HCT116 (cell line): ENCODE results near the gene BACE1. TPM values are rescaled to one million over a fixed set of nuclear protein-coding genes. Genes with fewer than 3 reads are reported as not detected.

ENCODE experiments used
- ATAC-seq: fragments of 200-7000 bp; cut with Tn5 transposase; 2 replicates; pipeline ENCODE4 v1.9.1; 2020; ENCODE audit warnings: mild to moderate bottlenecking, moderate library complexity
- BruUV-seq: library from RNA; stranded (reverse); fragments of 400-500 nt; replicated peaks from 2 replicates; lab custom pipeline; 2021; lab: Mats Ljungman, UMichigan
- CTCF ChIA-PET: fragments of 300-600 bp; sonication (Branson Sonifier 250); formaldehyde crosslinking; loops from one replicate; lab custom pipeline; 2021; ENCODE audit warnings: antibody characterized with exemption; lab: Charles Lee
- POLR2A ChIA-PET: fragments of 300-600, 350-600 bp; sonication (Branson Sonifier 250); formaldehyde crosslinking; loops from one replicate; lab custom pipeline; 2021; ENCODE audit warnings: antibody characterized with exemption; lab: Charles Lee
- RAD21 ChIA-PET, 2 experiments: fragments of 300-600 bp; sonication (Branson Sonifier 250); formaldehyde crosslinking; loops; one replicate each; lab custom pipeline; 2023; ENCODE audit warnings: low total read pairs in 2 of 2; ENCODE audit not compliant: uncharacterized antibody in 2 of 2, unreplicated experiment in 2 of 2, low non-redundant PET in 1 of 2; lab: Charles Lee
- DNase-seq: peaks from one replicate; pipeline ENCODE4 v3.0.0-alpha.2; 2010; ENCODE audit warnings: low read depth, low spot score
- H2AFZ ChIP-seq: fragments of 200-600 bp; shearing (Covaris generic), sonication (generic); 2 replicates; pipeline ENCODE4 v1.6.1; 2017; ENCODE audit warnings: low read depth, mixed run types, mixed read lengths, antibody characterized with exemption, low read length; ENCODE audit not compliant: poor library complexity, severe bottlenecking
- H3K27ac ChIP-seq: 2 replicates; pipeline ENCODE4 v1.5.1; 2012; ENCODE audit warnings: low read depth, low read length
- H3K27me3 ChIP-seq: fragments of 200-600 bp; sonication (generic); 2 replicates; pipeline ENCODE4 v1.6.1; 2016; ENCODE audit warnings: mixed run types, low read length, mixed read lengths; ENCODE audit not compliant: insufficient read depth
- H3K36me3 ChIP-seq, 2 experiments: fragments of 200-500 bp in 1 of 2; fragments of 200-600 bp in 1 of 2; sonication (Bioruptor generic) in 1 of 2; sonication (generic) in 1 of 2; 2 replicates each; pipeline versions ENCODE4 v1.5.1 to v1.6.1; 2014 to 2016; ENCODE audit warnings: low read length in 2 of 2, inconsistent platforms in 1 of 2, mixed read lengths in 1 of 2, mixed run types in 1 of 2; ENCODE audit not compliant: insufficient read depth in 2 of 2, control insufficient read depth in 1 of 2
- H3K4me1 ChIP-seq, 2 experiments: fragments of 200-600 bp in 1 of 2; sonication (generic) in 1 of 2; 2 replicates each; pipeline versions ENCODE4 v1.5.1 to v1.6.1; 2012 to 2017; ENCODE audit warnings: low read length in 2 of 2, inconsistent platforms in 1 of 2, mild to moderate bottlenecking in 1 of 2, mixed read lengths in 1 of 2, mixed run types in 1 of 2, moderate library complexity in 1 of 2; ENCODE audit not compliant: insufficient read depth in 2 of 2, control insufficient read depth in 1 of 2
- H3K4me2 ChIP-seq: fragments of 200-600 bp; sonication (generic); 2 replicates; pipeline ENCODE4 v1.6.1; 2017; ENCODE audit warnings: mixed run types, low read length, mixed read lengths
- H3K4me3 ChIP-seq, 2 experiments: fragments of 200-600 bp in 1 of 2; sonication (generic) in 1 of 2; replicated peaks in 1 of 2; 2 replicates each; pipeline ENCODE4 v1.5.1; 2011 to 2016; ENCODE audit warnings: low read length in 2 of 2, control low read depth in 1 of 2, low read depth in 1 of 2, mild to moderate bottlenecking in 1 of 2, mixed read lengths in 1 of 2, mixed run types in 1 of 2
- H3K79me2 ChIP-seq: fragments of 200-600 bp; sonication (generic); 2 replicates; pipeline ENCODE4 v1.6.1; 2017; ENCODE audit warnings: mild to moderate bottlenecking, mixed run types, low read length, moderate library complexity, mixed read lengths; ENCODE audit not compliant: insufficient read depth
- H3K9ac ChIP-seq: fragments of 200-600 bp; sonication (generic); 2 replicates; pipeline ENCODE4 v1.6.1; 2016; ENCODE audit warnings: low read length, mixed read lengths
- H3K9me2 ChIP-seq: fragments of 200-600 bp; sonication (generic), shearing (Covaris generic); 2 replicates; pipeline ENCODE4 v1.6.1; 2017; ENCODE audit warnings: mixed run types, mild to moderate bottlenecking, moderate library complexity; ENCODE audit not compliant: insufficient read depth
- H3K9me3 ChIP-seq, 2 experiments: fragments of 200-500 bp in 1 of 2; fragments of 200-600 bp in 1 of 2; sonication (Bioruptor generic) in 1 of 2; sonication (generic) in 1 of 2; 2 replicates each; pipeline ENCODE4 v1.6.1; 2014 to 2017; ENCODE audit warnings: low read length in 2 of 2, mixed read lengths in 2 of 2, inconsistent platforms in 1 of 2, low read depth in 1 of 2, mild to moderate bottlenecking in 1 of 2, mixed run types in 1 of 2, moderate library complexity in 1 of 2; ENCODE audit not compliant: control insufficient read depth in 1 of 2, insufficient read depth in 1 of 2
- H4K20me1 ChIP-seq: fragments of 200-600 bp; sonication (generic), shearing (Covaris generic); 2 replicates; pipeline ENCODE4 v1.6.1; 2017; ENCODE audit warnings: mixed run types, mild to moderate bottlenecking, moderate library complexity; ENCODE audit not compliant: insufficient read depth
- ATF3 ChIP-seq: IDR thresholded peaks from 2 replicates; pipeline ENCODE4 v1.6.1; 2012
- CTCF ChIP-seq, 3 experiments: fragments of 200-600 bp in 1 of 3; sonication (generic) in 1 of 3; IDR thresholded peaks in 2 of 3; conservative IDR thresholded peaks in 1 of 3; 2 replicates each; pipeline ENCODE4 v1.5.1; 2012 to 2017; ENCODE audit warnings: low read depth in 2 of 3, low read length in 2 of 3, antibody characterized with exemption in 1 of 3, borderline replicate concordance in 1 of 3, control low read depth in 1 of 3, mild to moderate bottlenecking in 1 of 3, mixed read lengths in 1 of 3, mixed run types in 1 of 3, moderate library complexity in 1 of 3; ENCODE audit not compliant: insufficient read depth in 1 of 3
- EGR1 ChIP-seq: IDR thresholded peaks from 2 replicates; pipeline ENCODE4 v1.6.1; 2012; ENCODE audit warnings: low read depth
- ELF1 ChIP-seq: IDR thresholded peaks from 2 replicates; pipeline ENCODE4 v1.6.1; 2012; ENCODE audit warnings: low read depth, borderline replicate concordance
- EZH2 ChIP-seq: fragments of 200-600 bp; sonication (generic); IDR thresholded peaks from 2 replicates; pipeline ENCODE4 v1.6.1; 2017; ENCODE audit warnings: antibody characterized with exemption, mixed run types
- EZH2phosphoT487 ChIP-seq: fragments of 200-600 bp; IDR thresholded peaks from 2 replicates; pipeline ENCODE4 v1.6.1; 2018; ENCODE audit warnings: antibody characterized with exemption, borderline replicate concordance
- FOSL1 ChIP-seq: IDR thresholded peaks from 2 replicates; pipeline ENCODE4 v1.6.1; 2012; ENCODE audit warnings: low read depth
- JUND ChIP-seq: IDR thresholded peaks from 2 replicates; pipeline ENCODE4 v1.6.1; 2012
- POLR2AphosphoS5 ChIP-seq: IDR thresholded peaks from 2 replicates; pipeline ENCODE4 v1.6.1; 2011; ENCODE audit warnings: mild to moderate bottlenecking, low read depth, low read length, moderate library complexity
- RAD21 ChIP-seq: IDR thresholded peaks from 2 replicates; pipeline ENCODE4 v1.6.1; 2012; ENCODE audit warnings: low read depth, mild to moderate bottlenecking
- SIN3A ChIP-seq: IDR thresholded peaks from 2 replicates; pipeline ENCODE4 v1.6.1; 2012; ENCODE audit warnings: low read depth
- TCF7L2 ChIP-seq: IDR thresholded peaks from 2 replicates; pipeline ENCODE4 v1.7.0; 2011; ENCODE audit warnings: borderline replicate concordance, inconsistent platforms; ENCODE audit not compliant: insufficient read depth, insufficient read length; ENCODE audit errors: extremely low read depth
- intact Hi-C: fragments of 100-400 bp; cut with micrococcal nuclease; formaldehyde crosslinking; loops from 2 replicates; pipeline ENCODE4 v1.10.0; 2022
- total RNA-seq: library from RNA; stranded (reverse); gene quantifications from one replicate; pipeline ENCODE4 v1.2.1, GENCODE V29; 2021; ENCODE audit not compliant: unreplicated experiment
- TF ChIP-seq, protein P1 (sequence below): IDR thresholded peaks from 2 replicates; pipeline ENCODE4 v1.6.1; 2012

Gene BACE1
- total RNA-seq, 1 experiment from 2014 or later, result 8.5 TPM

DNA sequence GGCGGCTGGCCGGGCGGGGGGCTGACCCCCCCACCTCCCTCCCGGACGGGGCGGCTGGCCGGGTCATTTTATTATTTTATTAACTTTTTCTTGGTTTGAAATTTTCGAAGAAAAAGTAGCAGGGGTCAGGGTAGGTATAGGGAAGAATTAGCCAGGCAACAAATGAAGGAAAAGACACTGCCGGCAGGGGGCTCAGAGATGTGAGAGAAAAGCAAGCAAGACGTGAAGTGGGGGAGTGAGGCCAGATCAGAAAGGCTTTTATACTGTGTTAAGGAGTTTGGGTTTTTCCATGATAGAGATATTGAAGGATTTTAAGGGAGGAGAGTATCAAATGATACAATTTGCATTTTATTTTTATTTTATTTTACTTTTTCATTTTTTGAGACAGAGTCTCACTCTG is 64.5 kb downstream of the BACE1 start:
- RAD21 ChIA-PET, result no interaction called here
- DNase-seq, result no peak
- no peaks in the 10 kb centered on the region for H3K9me3 ChIP-seq

More for the DNA sequence above, 64.5 kb downstream of the BACE1 start:
- Histone ChIP-seq H4K20me1 (0 out of 2 replicates have a peak, but pooled peaks cover 6% of the 10 kb centered on the region), H3K79me2 (no peaks in the 10 kb centered on the region), H3K9me2 (no peaks in the 10 kb centered on the region), H2AFZ (no peak overlapping the region), H3K27me3 (no peaks in the 10 kb centered on the region), H3K4me1 (no peaks in the 10 kb centered on the region), H3K36me3 (peaks cover 12 to 15% of the 10 kb centered on the region in 2 experiments), H3K4me3 (no peak overlapping the region), H3K9ac (no peak overlapping the region), H3K27ac (no peak overlapping the region), H3K4me2 (no peak overlapping the region)
- no peak for TF ChIP-seq JUND
- TF ChIP-seq EZH2, result no peak
- no peak for TF ChIP-seq POLR2AphosphoS5
- TF ChIP-seq, protein P1, sequence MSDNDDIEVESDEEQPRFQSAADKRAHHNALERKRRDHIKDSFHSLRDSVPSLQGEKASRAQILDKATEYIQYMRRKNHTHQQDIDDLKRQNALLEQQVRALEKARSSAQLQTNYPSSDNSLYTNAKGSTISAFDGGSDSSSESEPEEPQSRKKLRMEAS, result no peak
- no peak for TF ChIP-seq RAD21
- no peak for TF ChIP-seq ATF3
- TF ChIP-seq SIN3A, result no peak
- TF ChIP-seq TCF7L2, result no peak
- TF ChIP-seq EGR1, result no peak
- no peak for TF ChIP-seq ELF1
- no peak for TF ChIP-seq EZH2phosphoT487
- no peak for TF ChIP-seq CTCF (IDR thresholded peaks at IDR 0.05 in 2 of 3, conservative IDR thresholded peaks at IDR 0.05 in 1 of 3; ENCODE audit: borderline replicate concordance in 1 of 3, insufficient read depth in 1 of 3, low read depth in 2 of 3, low read length in 2 of 3)
- no peak for TF ChIP-seq FOSL1
- ChIA-PET CTCF (no interaction called here), POLR2A (no interaction called here)
- BruUV-seq, result no TSS peak
- intact Hi-C loops, result no loop called here
- no peak for ATAC-seq
